NCI-H526 treated with DMSO at 0.1 percent for 48 hours (cell line): ENCODE measurements around the gene MYDGF.
"Not testable (repeated sequence)": the region's sequence is repeated elsewhere in the genome, so short reads cannot be mapped to it uniquely, and the experiment has no call there.

Source experiments
- DNase-seq: peaks from one replicate; lab custom pipeline; 2025; lab: John Stamatoyannopoulos, UW

The MYDGF gene

DNA sequence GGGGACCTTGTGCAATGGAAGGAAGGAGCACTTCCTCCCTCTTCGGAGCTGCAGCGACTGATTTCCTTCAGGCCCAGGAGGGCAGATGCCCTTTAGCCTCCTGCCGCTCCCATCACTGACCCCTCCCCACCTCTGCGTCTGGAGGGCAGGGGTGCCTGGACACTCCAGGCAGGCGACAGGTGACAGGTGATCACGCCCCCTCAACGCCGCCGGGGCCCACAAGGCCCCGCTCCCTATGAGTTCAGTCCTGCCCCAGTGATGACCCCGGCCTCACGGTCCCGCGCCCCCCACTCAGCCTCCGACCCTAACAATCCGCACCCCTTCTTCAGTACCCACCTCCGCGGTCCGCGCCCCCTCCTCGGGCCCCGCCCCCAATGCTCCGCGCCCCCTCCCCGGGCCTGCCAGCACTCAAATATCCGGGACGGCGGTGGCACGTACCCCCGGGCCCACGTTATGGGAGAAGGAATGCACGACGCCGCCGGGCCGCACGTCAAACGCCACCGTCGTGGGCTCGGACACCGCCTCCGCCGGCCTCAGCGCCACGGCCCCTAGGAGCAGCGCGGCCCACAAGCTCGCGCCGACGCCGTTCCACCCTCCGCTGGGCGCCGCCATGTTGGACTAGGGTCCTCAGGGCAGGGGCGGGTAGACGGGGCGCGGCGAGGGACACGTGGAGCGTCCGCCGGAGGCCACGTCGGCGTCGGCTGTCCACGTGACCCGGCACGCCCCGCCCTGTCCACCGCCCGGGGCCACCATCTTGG, at the start of gene MYDGF:
Gene MYDGF (minus strand): TSS at position 620 of the 758 bp plus-strand sequence. CDS start 8 bp downstream, at position 612.
- DNase-seq = peak; percentile 6

GRCh38 chr19:4719499-4719866, 49.3 kb upstream of the MYDGF start:
- no peak for DNase-seq

GRCh38 chr19:4717966-4718701, 48.0 kb upstream of the MYDGF start:
- no peak for DNase-seq

GRCh38 chr19:4717191-4717965, 47.2 kb upstream of the MYDGF start:
- DNase-seq = no peak

GRCh38 chr19:4715529-4716221, 45.5 kb upstream of the MYDGF start:
- no peak for DNase-seq

- not testable (repeated sequence) for DNase-seq
Observed at GRCh38 chr19:4715178-4715528, 45.0 kb upstream of the MYDGF start.

GRCh38 chr19:4714016-4714415, 43.9 kb upstream of the MYDGF start:
- no peak for DNase-seq

GRCh38 chr19:4713384-4713951, 43.3 kb upstream of the MYDGF start:
- no peak for DNase-seq

- no peak for DNase-seq
Observed at GRCh38 chr19:4712771-4713170, 42.6 kb upstream of the MYDGF start.

- no peak for DNase-seq
Observed at GRCh38 chr19:4711211-4711610, 41.1 kb upstream of the MYDGF start.

DNA sequence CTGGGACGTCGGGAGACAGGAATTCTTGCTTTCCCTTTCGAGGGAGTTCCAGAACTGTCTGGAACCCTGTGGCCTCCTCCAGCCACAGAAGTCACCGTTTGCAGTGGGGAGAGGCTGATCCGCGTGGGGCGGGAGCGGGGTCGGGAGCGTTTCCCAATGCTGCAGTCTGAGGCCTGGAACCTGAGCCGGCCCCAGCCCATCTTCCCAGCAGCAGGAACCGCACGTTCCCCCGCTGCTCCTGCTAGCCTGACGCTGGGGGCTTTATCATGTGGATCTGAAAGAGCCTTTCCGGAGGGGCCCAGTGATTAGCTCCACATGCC, 40.1 kb upstream of the MYDGF start:
- DNase-seq = no peak

GRCh38 chr19:4709440-4710280, 39.5 kb upstream of the MYDGF start:
- no peak for DNase-seq

GRCh38 chr19:4707956-4708650, 38.0 kb upstream of the MYDGF start:
- no peak for DNase-seq

DNA sequence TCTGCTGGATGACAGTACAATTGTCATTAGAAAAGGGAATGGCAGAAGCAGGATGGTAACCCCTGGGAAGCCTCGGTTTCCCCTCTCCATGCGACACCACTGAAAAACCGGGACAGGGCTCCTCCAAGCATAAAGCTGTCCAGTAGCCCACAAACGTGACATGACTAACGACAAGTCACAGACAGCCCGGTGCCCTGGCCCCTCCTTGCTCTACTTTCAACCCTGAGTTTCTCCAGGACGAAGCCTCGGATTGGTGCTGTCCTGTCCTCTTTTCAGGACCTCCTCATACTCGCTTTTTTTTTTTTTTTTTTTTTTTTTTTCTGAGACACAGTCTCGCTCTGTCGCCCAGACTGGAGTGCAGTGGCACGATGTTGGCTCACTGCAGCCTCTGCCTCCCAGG, 37.2 kb upstream of the MYDGF start:
- no peak for DNase-seq

DNA sequence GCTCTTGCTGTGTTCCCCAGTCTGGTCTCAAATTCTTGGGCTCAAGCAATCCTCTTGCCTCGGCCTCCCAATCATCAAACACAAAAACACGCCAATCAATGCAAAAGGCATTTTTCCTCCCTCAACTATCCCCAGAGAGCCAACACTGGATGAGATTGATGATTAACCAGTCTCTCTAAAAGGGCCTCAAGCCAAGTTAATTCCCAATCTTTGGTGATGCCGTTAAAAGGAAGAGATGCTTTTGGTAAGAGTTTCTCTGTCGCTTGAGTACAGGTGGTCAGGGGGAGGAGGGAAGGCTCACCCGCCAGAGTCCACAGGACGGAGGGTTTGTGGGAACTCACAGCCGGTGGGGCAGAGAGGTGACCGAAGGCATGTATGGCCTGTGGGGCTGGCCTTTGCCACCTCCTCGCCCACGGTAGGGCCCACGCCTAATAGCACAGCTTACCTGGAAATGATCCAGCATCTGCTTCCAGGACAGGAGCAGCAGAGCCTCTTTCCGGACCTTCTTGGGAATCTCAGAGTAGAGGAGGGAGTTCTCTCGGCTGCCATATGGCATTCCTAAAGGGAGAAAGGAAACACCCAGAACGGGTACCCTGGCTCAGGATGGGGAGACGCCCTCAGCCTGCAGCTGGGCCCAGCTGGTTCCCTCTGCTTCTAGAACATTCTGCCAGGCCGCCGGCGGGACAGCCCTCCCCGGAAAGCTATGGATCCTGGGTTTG, 35.4 kb upstream of the MYDGF start:
- DNase-seq = no peak

DNA sequence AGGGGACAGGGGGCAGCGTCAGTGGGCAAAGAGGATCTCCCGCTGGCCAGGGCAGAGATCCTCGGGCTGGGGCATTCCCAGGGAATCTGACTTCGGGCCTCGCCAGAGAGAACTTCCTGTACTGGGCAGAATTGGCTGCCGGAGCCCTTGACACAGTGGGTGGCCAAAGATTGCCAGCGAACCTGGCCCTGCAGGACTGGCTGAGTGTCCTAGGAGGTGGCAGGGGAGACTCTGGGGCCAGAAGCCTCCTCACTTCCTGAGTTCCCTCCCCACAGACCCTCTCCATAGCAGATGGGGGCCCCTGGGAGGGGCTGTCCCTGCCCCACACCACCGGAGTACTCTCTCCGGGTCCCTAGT, 34.2 kb upstream of the MYDGF start:
- no peak for DNase-seq

GRCh38 chr19:4703671-4704316, 33.7 kb upstream of the MYDGF start:
- no peak for DNase-seq

GRCh38 chr19:4702764-4703163, 32.6 kb upstream of the MYDGF start:
- no peak for DNase-seq

DNA sequence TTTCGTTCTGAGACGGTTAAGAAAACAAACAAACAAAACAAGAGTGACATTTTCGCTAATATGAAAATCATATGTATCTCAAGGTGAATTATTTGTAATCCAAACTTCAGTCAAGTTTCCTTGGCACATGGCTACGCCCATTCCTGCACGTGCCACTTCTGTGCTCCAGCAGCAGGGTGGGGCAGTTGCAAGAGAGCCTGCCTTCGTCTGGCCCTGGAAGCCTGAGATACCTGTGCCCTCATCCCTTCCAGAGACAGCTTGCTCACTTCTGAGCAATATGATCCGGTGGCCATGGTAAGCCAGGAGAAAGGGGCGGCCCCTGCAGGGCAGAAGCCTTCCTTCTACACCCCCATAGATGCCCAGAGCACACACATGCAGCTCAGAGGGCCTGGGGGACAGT, 31.4 kb upstream of the MYDGF start:
- DNase-seq = no peak

DNA sequence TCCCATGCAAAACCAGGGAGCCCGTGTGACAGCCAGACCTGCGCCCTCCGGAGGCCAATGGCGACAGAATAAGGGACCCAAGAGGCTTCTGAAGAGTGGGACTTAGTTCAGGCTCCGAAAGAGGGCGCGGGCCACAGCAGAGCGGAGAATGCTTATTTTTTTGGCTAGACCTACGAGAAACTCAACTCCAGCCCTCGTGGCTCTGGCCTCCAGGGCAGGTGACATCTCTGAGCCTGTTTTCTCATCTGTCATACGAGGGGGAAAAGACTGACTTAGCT, 30.5 kb upstream of the MYDGF start:
- DNase-seq = no peak
